Naive thymus-derived CD8-positive, alpha-beta T cell (primary cell): ENCODE data around the gene KCNT2. TPM values are rescaled to one million over a fixed set of nuclear protein-coding genes. Genes with fewer than 3 reads are reported as not detected.

Experiments
- ATAC-seq, 2 donors: fragments of 150-1000 bp; cut with Tn5 transposase in 1 of 2; sonication (Bioruptor Pico), chemical (Tn5 transposase) in 1 of 2; 1 replicate in 1 of 2; 2 replicates in 1 of 2; pipeline ENCODE4 v1.10.0; 2021; ENCODE audit warnings: mild to moderate bottlenecking in 2 of 2, moderate library complexity in 2 of 2
- POLR2A ChIA-PET: fragments of 350-600 bp; sonication (Branson Sonifier 250); formaldehyde crosslinking; loops from one replicate; lab custom pipeline; 2021; ENCODE audit warnings: antibody characterized with exemption; lab: Charles Lee
- DNase-seq, 10 donors: peaks; one replicate each; pipeline versions ENCODE4 v3.0.0 to v3.0.0-alpha.2; 2020 to 2022
- H3K27ac Mint-ChIP-seq, 10 donors: one replicate each; pipeline ENCODE4 v1.8.0; 2020 to 2022; ENCODE audit warnings: mild to moderate bottlenecking in 10 of 10, mixed read lengths in 10 of 10, moderate library complexity in 4 of 10, inconsistent platforms in 1 of 10
- H3K27me3 Mint-ChIP-seq, 5 donors: one replicate each; pipeline ENCODE4 v1.8.0; 2021 to 2022; ENCODE audit warnings: mixed read lengths in 5 of 5
- H3K36me3 Mint-ChIP-seq, 3 donors: one replicate each; pipeline ENCODE4 v1.8.0; 2020 to 2022; ENCODE audit warnings: mixed read lengths in 3 of 3, mild to moderate bottlenecking in 2 of 3, inconsistent platforms in 1 of 3
- H3K4me1 Mint-ChIP-seq, 4 donors: one replicate each; pipeline ENCODE4 v1.8.0; 2021 to 2022; ENCODE audit warnings: mixed read lengths in 4 of 4
- H3K4me3 Mint-ChIP-seq, 10 donors: one replicate each; pipeline ENCODE4 v1.8.0; 2020 to 2022; ENCODE audit warnings: mild to moderate bottlenecking in 10 of 10, mixed read lengths in 10 of 10, moderate library complexity in 6 of 10, inconsistent platforms in 1 of 10
- H3K9me3 Mint-ChIP-seq, 9 donors: one replicate each; pipeline ENCODE4 v1.8.0; 2020 to 2022; ENCODE audit warnings: mixed read lengths in 9 of 9, mild to moderate bottlenecking in 3 of 9, inconsistent platforms in 1 of 9, moderate library complexity in 1 of 9
- polyA plus RNA-seq, 3 donors: library from polyadenylated mRNA; unstranded; fragments of 300-500 nt; fragmentation: Illumina TruSeq; gene quantifications; one replicate each; pipeline ENCODE4 v1.2.3, GENCODE V29; 2021
- total RNA-seq, 8 experiments: library from RNA in 2 of 8; stranded (reverse) in 2 of 8; gene quantifications; one replicate each; pipeline ENCODE4 v1.2.3 and lab custom pipeline; 2021 to 2026

The KCNT2 gene
- total and polyA plus RNA-seq, 5 experiments from 2014 or later, result not detected

DNA sequence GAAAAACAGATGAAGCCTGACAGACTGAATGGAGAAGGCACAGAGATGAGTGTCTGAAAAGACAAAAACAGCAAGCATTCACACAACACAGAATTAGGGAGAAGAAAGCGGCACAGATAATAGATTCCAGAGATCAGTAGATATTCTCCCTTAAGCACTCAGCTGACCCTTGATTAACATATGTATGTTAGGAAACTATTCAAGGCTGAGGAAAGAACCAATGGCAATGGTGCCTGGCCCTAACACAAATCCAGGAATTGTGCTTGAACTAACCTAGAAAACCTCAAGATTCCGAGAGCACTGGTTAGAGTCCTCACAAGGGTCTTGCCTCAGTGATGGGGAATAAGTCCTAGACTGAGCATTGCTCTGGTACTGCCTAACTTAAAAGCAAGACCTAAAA is 30.9 kb downstream of the KCNT2 start:
- ATAC-seq (no peak), DNase-seq (no peak)
- no peak overlapping the region for H3K4me3 Mint-ChIP-seq
- H3K36me3 Mint-ChIP-seq, result no peaks in the 10 kb centered on the region
- peaks cover 0 to 4% (median 0%) of the 10 kb centered on the region in 9 donors for H3K9me3 Mint-ChIP-seq
- POLR2A ChIA-PET, result no interaction called here
- no peaks in the 10 kb centered on the region for H3K4me1 Mint-ChIP-seq
- H3K27ac Mint-ChIP-seq, result no peak overlapping the region
- peaks cover 0 to 2% (median 0%) of the 10 kb centered on the region in 5 donors for H3K27me3 Mint-ChIP-seq

DNA sequence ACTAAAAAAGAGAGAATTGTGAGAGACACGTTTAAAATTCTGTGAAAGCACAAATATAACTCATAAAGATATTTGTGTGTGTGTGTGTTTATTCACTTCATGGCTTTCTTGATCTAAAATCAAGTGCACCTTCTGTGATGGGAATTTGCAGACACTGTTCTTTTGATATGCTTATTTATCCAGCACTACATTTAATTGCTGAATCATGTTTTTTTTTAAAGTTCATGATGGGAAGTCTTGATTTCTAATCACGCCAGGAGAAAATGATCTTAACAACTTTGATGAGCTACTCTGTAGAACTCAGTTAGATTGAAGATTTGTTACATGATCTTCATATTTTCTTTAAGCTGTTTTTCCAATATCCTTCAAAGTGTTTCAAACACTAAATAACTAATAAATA is 35.0 kb downstream of the KCNT2 start:
- H3K36me3 Mint-ChIP-seq, result no peaks in the 10 kb centered on the region
- ATAC-seq (no peak), DNase-seq (no peak)
- H3K9me3 Mint-ChIP-seq, result peaks cover 0 to 9% (median 0%) of the 10 kb centered on the region in 9 donors
- no peaks in the 10 kb centered on the region for H3K4me1 Mint-ChIP-seq
- H3K4me3 Mint-ChIP-seq, result no peak overlapping the region
- POLR2A ChIA-PET, result no interaction called here
- no peak overlapping the region for H3K27ac Mint-ChIP-seq
- no peaks in the 10 kb centered on the region for H3K27me3 Mint-ChIP-seq

DNA sequence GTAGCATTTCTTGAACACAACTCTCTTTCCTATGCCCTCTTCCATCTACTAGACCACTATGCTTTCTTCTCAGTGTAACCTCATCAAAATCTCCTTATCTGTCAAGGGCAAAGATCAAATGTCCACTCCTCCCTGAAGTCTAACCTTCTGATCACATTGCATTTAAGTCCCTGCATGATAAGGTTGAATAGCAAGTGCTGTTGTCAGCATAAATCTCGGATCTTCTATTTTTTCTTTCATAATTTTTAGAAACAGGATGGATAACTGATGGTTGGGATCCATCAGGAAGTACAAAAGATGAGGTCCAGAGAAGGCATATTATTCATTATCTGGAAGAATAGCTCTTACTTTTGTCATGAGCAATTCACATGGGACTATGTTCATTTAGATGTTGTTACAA is 41.0 kb downstream of the KCNT2 start:
- Mint-ChIP-seq H3K36me3 (peaks cover 0 to 7% (median 0%) of the 10 kb centered on the region in 3 donors), H3K4me1 (no peaks in the 10 kb centered on the region), H3K4me3 (no peak overlapping the region), H3K27me3 (no peaks in the 10 kb centered on the region), H3K9me3 (peaks cover 2 to 30% (median 12%) of the 10 kb centered on the region in 9 donors), H3K27ac (no peak overlapping the region)
- DNase-seq, result no peak
- POLR2A ChIA-PET, result no interaction called here
- ATAC-seq, result no peak

DNA sequence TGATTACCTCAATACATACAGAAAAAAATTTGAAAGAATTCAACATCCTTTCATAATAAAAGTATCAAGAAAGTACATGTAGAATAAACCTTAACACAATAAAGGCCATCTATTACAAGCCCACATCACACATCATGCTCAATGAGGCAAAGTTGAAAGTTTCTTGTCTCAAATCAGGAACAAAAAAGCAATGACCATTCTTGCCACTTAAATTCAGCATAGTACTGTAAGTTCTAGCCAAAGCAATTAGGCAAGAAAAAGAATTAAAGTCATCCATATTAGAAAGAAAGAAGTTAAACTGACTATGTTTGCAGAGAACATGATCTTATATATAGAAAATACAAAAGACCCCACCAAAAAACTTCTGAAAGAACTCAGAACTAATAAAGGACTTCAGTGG is 44.5 kb downstream of the KCNT2 start:
- no peaks in the 10 kb centered on the region for H3K27me3 Mint-ChIP-seq
- DNase-seq, result no peak
- no peak for ATAC-seq
- peaks cover 0 to 7% (median 0%) of the 10 kb centered on the region in 3 donors for H3K36me3 Mint-ChIP-seq
- POLR2A ChIA-PET, result no interaction called here
- H3K27ac Mint-ChIP-seq, result no peak overlapping the region
- H3K9me3 Mint-ChIP-seq, result peaks cover 3 to 39% (median 15%) of the 10 kb centered on the region in 9 donors
- no peaks in the 10 kb centered on the region for H3K4me1 Mint-ChIP-seq
- H3K4me3 Mint-ChIP-seq, result no peak overlapping the region

DNA sequence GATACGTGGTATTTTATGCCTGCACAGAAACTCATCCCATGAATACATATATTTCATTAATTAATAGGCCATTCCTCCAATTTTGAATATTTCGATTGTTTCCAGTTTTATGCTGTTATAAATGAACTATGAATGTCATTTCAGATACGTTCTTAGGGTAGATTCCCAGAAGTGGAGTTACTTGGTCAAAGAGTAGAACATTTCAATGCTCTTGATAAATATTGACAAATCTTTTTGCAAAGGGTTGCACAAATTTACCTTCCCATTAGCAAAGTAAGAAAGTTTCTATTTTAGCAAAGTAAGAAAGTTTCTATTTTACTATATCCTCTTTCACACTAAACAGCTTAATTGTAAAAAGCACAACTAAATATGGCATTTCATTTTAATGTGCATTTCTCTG is 48.9 kb downstream of the KCNT2 start:
- POLR2A ChIA-PET, result no interaction called here
- no peak overlapping the region for H3K27ac Mint-ChIP-seq
- H3K36me3 Mint-ChIP-seq, result peaks cover 0 to 1% (median 0%) of the 10 kb centered on the region in 3 donors
- H3K4me1 Mint-ChIP-seq, result no peaks in the 10 kb centered on the region
- no peak overlapping the region for H3K4me3 Mint-ChIP-seq
- no peaks in the 10 kb centered on the region for H3K27me3 Mint-ChIP-seq
- ATAC-seq (no peak), DNase-seq (no peak)
- peaks cover under 1 to 33% (median 10%) of the 10 kb centered on the region in 9 donors for H3K9me3 Mint-ChIP-seq

DNA sequence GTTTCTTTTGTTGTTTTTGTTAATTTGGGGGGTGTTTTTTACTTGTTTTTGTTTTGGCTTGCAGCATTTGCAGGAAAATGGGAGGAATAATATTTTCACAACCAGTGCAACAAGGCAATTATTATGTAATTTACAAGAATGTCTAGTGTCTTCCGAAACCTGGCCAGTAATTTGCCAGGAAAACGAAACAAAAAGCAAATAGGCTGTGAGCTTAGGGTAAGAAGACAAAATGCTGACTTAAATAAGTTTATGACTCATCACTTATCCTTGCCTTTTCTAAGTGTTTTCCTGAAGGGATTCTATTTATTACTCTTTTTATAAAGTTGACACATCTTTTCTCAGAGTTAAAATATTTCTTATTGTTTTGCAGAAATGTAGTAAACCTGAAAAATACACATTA is 49.8 kb downstream of the KCNT2 start:
- no peak overlapping the region for H3K27ac Mint-ChIP-seq
- no peaks in the 10 kb centered on the region for H3K27me3 Mint-ChIP-seq
- no peaks in the 10 kb centered on the region for H3K36me3 Mint-ChIP-seq
- peaks cover 0 to 25% (median 8%) of the 10 kb centered on the region in 9 donors for H3K9me3 Mint-ChIP-seq
- no peak for ATAC-seq
- no peak for DNase-seq
- H3K4me3 Mint-ChIP-seq, result no peak overlapping the region
- POLR2A ChIA-PET, result no interaction called here
- no peaks in the 10 kb centered on the region for H3K4me1 Mint-ChIP-seq

DNA sequence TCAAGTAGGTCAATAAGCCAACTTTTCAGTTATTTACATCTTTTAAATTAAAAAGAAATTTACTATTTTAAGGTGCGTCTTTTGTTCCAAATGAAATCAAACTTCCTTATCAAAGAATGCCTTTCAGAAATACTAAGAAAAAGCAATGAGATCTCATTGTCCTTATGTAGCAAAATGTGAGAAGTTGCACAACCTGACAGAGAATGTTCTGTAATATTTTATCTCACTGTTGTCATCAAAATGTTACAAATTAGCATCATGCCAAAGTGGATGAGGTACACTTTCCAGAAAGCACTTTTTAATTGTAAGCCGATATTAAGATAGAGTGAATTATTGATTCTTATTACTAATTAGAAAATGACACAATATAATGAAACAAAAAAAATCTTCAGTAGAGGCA is 50.4 kb downstream of the KCNT2 start:
- Mint-ChIP-seq H3K27me3 (no peaks in the 10 kb centered on the region), H3K4me3 (no peak overlapping the region), H3K9me3 (peaks cover under 1 to 18% (median 8%) of the 10 kb centered on the region in 9 donors), H3K36me3 (no peaks in the 10 kb centered on the region), H3K27ac (no peak overlapping the region), H3K4me1 (no peaks in the 10 kb centered on the region)
- POLR2A ChIA-PET, result no interaction called here
- ATAC-seq, result no peak
- no peak for DNase-seq

DNA sequence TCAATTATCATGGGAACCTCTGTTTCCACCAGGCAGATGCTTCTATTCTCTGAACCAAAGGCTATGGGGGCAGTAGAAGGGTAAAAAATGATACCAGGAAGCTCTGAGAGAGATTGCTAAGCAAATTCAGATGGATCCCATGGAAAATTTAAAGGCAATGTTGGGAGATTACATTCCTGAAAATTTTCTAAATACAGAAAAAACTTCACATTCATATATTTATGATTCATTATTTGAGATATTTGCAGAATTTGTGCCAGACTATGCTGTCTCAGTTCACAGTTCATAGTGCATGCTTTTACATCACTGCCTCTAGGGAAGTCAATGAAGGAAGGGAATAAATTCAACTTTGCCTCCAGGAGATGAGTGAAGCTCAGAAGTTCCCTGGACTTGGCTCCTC is 57.5 kb downstream of the KCNT2 start:
- Mint-ChIP-seq H3K9me3 (peaks cover 0 to 21% (median 7%) of the 10 kb centered on the region in 9 donors), H3K4me3 (no peak overlapping the region), H3K27me3 (no peaks in the 10 kb centered on the region), H3K27ac (no peak overlapping the region), H3K4me1 (no peaks in the 10 kb centered on the region), H3K36me3 (no peaks in the 10 kb centered on the region)
- POLR2A ChIA-PET, result no interaction called here
- DNase-seq, result no peak
- ATAC-seq, result no peak

DNA sequence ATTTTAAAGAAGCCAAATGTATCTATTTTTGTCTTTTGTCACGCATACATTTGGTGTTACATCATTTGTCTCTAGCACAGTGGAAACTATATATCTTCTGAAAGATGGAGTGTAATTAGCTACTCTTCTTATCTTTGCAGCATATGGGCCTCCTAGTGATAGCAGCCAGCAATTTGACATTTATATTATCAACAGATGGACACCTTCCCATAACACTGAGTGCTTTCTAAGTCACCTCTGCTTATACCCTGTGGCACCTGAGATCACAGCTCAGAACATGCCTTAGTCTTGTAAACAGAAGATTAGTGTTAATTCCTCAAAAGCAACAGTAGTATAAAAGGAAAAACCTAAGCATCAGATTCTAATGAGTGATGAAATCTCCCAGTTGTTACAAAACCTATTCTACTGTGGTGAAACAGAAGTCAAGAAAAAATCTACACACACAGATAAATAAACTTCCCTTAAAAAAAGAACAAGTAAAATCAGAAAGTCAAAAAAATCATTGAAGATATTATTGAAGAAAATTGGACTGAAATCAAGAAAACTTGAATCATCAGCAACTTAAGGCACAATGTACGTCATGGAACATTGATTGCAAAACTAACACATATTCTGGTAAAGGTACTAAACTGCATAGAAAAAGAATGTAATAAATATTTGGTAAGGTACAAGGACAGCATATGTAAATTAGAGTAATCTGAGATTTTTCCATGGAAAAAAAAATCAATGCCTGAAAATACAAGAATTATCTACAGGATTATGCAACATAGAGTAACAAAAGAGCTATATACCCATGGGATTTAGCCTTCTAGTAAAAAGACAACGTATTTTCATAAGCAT is 61.7 kb downstream of the KCNT2 start:
- peaks cover 0 to 6% (median 0%) of the 10 kb centered on the region in 9 donors for H3K9me3 Mint-ChIP-seq
- POLR2A ChIA-PET, result no interaction called here

DNA sequence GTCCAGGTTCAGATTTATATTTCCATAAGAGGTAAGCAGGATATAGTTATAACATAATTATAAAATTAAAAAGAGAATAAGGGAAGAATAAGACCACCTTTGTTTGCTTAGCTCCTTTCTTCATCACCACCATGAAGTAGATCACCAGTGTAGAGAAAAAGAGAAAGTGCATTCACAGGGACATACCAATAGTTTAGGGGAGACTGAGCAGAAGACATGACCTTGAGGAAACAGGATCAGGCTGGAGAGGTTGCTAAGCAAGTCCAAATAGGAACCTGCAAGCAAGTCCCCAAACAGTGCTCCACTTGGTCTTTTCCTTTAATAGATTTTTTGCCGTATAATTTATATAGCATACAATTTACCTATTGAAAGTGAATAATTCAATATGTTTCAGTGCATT is 63.0 kb downstream of the KCNT2 start:
- DNase-seq, result no peak
- no peak for ATAC-seq
- no peak overlapping the region for H3K27ac Mint-ChIP-seq
- no peak overlapping the region for H3K4me3 Mint-ChIP-seq
- H3K4me1 Mint-ChIP-seq, result no peaks in the 10 kb centered on the region
- POLR2A ChIA-PET, result no interaction called here
- no peaks in the 10 kb centered on the region for H3K27me3 Mint-ChIP-seq
- peaks cover 0 to 6% (median 0%) of the 10 kb centered on the region in 9 donors for H3K9me3 Mint-ChIP-seq
- no peaks in the 10 kb centered on the region for H3K36me3 Mint-ChIP-seq

More for the DNA sequence above, 61.7 kb downstream of the KCNT2 start:
- H3K4me3 Mint-ChIP-seq, result no peak overlapping the region
- H3K4me1 Mint-ChIP-seq, result no peaks in the 10 kb centered on the region
- no peak overlapping the region for H3K27ac Mint-ChIP-seq
- no peak for ATAC-seq
- H3K27me3 Mint-ChIP-seq, result no peaks in the 10 kb centered on the region
- H3K36me3 Mint-ChIP-seq, result no peaks in the 10 kb centered on the region
- no peak for DNase-seq

DNA sequence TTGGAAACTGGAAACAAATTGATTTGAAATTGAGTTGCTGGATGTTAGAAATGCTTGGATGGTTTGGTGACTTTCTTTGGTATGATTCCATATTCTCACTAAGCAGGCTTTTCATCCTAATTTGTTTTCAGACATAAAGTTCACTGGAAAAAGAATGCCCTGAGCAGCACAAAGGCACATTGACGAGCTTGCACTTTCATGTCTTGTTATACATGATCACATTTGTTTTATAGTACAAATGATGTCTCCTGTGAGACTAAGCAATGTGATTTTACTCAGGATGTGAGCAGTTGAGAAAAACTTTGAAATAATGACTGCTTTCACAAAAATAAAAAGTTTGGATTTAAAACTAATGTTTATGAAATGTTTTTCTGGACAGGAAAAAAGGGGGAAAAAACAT is 63.6 kb downstream of the KCNT2 start:
- Mint-ChIP-seq H3K4me3 (no peak overlapping the region), H3K4me1 (no peaks in the 10 kb centered on the region), H3K27ac (no peak overlapping the region), H3K9me3 (peaks cover 0 to 6% (median 0%) of the 10 kb centered on the region in 9 donors), H3K36me3 (no peaks in the 10 kb centered on the region), H3K27me3 (no peaks in the 10 kb centered on the region)
- ATAC-seq (no peak), DNase-seq (no peak)
- POLR2A ChIA-PET, result no interaction called here

DNA sequence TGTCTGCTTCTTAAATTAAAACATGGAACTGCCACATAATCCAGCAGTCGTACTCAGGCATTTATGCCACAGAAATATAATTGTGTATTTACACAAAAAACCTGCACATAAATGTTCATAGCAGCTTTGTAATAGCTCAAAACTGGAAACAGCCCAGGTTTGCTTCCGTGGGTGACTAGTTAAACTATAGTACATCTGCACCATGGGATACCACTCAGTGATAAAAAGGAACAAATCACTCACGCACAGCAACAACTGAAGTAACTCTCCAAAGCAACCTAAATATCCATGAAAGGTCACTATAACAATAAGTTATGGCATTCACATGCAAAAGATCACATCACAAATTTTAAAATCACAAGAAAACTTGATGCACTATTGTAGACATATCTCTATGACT is 64.4 kb downstream of the KCNT2 start:
- Mint-ChIP-seq H3K9me3 (peaks cover 0 to 6% (median 0%) of the 10 kb centered on the region in 9 donors), H3K27ac (no peak overlapping the region), H3K36me3 (no peaks in the 10 kb centered on the region), H3K4me1 (no peaks in the 10 kb centered on the region), H3K27me3 (no peaks in the 10 kb centered on the region), H3K4me3 (no peak overlapping the region)
- POLR2A ChIA-PET, result no interaction called here
- DNase-seq (no peak), ATAC-seq (no peak)

DNA sequence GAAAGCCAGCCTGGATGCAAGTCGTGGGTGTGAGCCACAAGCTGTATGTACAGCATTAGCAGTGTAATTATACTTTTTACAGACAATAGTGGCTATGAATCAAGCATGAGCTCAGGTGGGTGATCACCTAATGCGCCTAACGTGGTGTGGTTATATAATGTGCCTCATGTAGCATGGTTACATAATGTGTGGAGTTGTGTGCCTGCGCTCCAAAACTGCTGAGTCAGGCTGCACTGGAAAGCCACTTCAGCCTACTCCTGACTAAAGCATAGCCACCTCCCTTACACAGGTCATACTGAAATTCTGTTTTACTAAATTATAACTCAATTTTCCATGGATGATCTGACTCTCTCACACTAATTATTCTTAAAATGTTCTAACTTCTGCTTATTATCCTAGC is 69.8 kb downstream of the KCNT2 start:
- ATAC-seq (no peak), DNase-seq (no peak)
- H3K4me3 Mint-ChIP-seq, result no peak overlapping the region
- H3K4me1 Mint-ChIP-seq, result no peaks in the 10 kb centered on the region
- POLR2A ChIA-PET, result no interaction called here
- peaks cover 0 to 4% (median 0%) of the 10 kb centered on the region in 3 donors for H3K36me3 Mint-ChIP-seq
- no peak overlapping the region for H3K27ac Mint-ChIP-seq
- no peaks in the 10 kb centered on the region for H3K27me3 Mint-ChIP-seq
- H3K9me3 Mint-ChIP-seq, result peaks cover 0 to 44% (median 6%) of the 10 kb centered on the region in 9 donors

DNA sequence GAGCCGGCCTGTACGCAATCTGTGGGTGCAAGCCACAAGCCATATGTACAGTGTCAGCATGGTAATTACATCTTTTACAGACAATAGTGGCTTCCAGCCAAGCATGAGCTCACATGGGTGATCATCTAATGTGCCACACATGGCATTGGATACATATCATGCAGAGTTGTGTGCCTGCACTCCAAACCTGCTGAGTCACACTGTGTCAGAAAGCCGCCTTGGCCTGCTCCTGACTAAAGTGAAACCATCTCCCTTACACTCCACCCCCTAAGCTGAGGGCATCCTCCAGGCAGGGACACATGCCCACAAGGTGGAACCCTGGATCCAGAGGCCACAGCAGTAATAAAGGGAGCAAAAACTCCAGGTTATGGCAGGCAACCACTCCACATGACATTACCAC is 72.5 kb downstream of the KCNT2 start:
- Mint-ChIP-seq H3K4me1 (no peaks in the 10 kb centered on the region), H3K27me3 (no peaks in the 10 kb centered on the region), H3K36me3 (peaks cover 0 to 4% (median 0%) of the 10 kb centered on the region in 3 donors), H3K9me3 (peaks cover 3 to 44% (median 7%) of the 10 kb centered on the region in 9 donors), H3K4me3 (no peak overlapping the region), H3K27ac (no peak overlapping the region)
- peak in 1 of 10 donors; percentile 16 for DNase-seq
- POLR2A ChIA-PET, result no interaction called here
- ATAC-seq, result no peak
